ENCODE data around the gene MRPS18C. TPM values are rescaled to one million over a fixed set of nuclear protein-coding genes. Genes with fewer than 3 reads are reported as not detected.

The MRPS18C gene
- total RNA-seq, 1 experiment from 2014 or later, result 60.3 TPM

- TF ChIP-seq MAX (CRISPR knock-in tag; IDR thresholded peaks at IDR 0.05) (peak; percentile 81), FOXK1 (CRISPR knock-in tag; IDR thresholded peaks at IDR 0.05) (peak; percentile 93), GABPB1 (CRISPR knock-in tag; IDR thresholded peaks at IDR 0.05) (peak; percentile 83), PREB (CRISPR knock-in tag; IDR thresholded peaks at IDR 0.05; ENCODE audit: borderline replicate concordance) (no peak), ARID4B (CRISPR knock-in tag; IDR thresholded peaks at IDR 0.05; ENCODE audit: borderline replicate concordance) (0 out of 2 replicates have a peak, but pooled peaks have one; percentile 27), USF1 (CRISPR knock-in tag; IDR thresholded peaks at IDR 0.05) (peak; percentile 99), SP1 (CRISPR knock-in tag; conservative IDR thresholded peaks at IDR 0.05) (peak; percentile 89), E2F1 (CRISPR knock-in tag; IDR thresholded peaks at IDR 0.05) (0 out of 2 replicates have a peak, but pooled peaks have one; percentile 53), ERG (CRISPR knock-in tag; IDR thresholded peaks at IDR 0.05) (no peak), IRF1 (CRISPR knock-in tag; IDR thresholded peaks at IDR 0.05) (peak; percentile 80; the same call in 1 of the 2 replicates), ELF4 (CRISPR knock-in tag; IDR thresholded peaks at IDR 0.05; ENCODE audit: low read depth) (no peak), TCF7 (CRISPR knock-in tag; IDR thresholded peaks at IDR 0.05; ENCODE audit: low read depth) (no peak), ESRRA (CRISPR knock-in tag; IDR thresholded peaks at IDR 0.05; ENCODE audit: borderline replicate concordance) (peak; percentile 11; the same call in 1 of the 2 replicates), USF2 (CRISPR knock-in tag; IDR thresholded peaks at IDR 0.05) (peak; percentile 99), ZNF232 (CRISPR knock-in tag; IDR thresholded peaks at IDR 0.05) (peak; percentile 84; the same call in 1 of the 2 replicates), ZNF423 (CRISPR knock-in tag; IDR thresholded peaks at IDR 0.05) (no peak)
Measured at GRCh38 chr4:83455281-83456183, at the start of gene MRPS18C, which contains the start of gene HELQ (continued).
